ENCODE data around the gene ZNF276. TPM values are rescaled to one million over a fixed set of nuclear protein-coding genes. Genes with fewer than 3 reads are reported as not detected.

ZNF276 gene
- total and polyA plus RNA-seq, 2 of the 8 experiments (the other 6 are each of a cell fraction or from before 2014, with no cell fraction given), result 6.4 to 9.3 TPM

DNA sequence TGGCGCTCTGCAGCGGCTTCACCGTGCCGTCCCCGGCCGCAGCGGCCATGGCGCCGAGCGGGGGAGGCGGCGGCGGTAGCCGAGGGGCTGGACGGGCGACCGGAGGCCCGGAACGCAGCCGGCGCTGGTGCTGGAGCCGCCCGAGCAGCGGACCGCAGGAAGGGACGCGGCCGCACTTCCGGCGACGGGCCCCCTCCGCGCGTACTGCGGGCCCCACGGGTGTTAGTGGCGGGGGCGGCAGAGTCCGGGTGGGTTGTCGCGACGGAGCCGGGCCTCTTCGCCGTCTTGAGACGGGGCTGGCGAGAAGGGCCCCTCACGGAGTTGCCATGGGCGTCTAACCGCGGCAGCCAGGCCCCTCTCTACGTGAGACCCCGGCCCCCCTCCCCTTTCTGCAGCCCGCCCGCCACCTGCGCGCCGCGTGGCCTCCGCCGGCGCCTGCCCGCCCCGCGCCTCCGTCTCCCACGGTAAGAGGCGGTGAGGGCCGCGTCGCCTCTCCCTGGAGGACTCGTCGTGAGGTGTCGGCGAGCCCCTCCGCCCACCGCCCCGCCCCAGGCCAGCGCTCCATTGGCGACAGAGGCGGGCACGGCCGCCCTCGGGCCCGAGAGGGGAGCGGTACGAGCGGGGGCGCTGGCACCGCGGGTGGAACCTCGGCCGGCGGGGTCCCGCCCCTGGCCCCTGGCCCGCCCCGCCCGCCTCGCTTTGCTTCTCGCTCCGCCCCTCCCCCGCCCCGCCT lies at the start of gene ZNF276, which contains the start of gene VPS9D1 (continued):
- TF ChIP-seq GABPA (IDR thresholded peaks at IDR 0.05; ENCODE audit: borderline replicate concordance, insufficient read depth, low read length), result peak; percentile 99
- TF ChIP-seq CBX8 (IDR thresholded peaks at IDR 0.05; ENCODE audit: borderline replicate concordance, low read depth, low read length), result no peak
- TF ChIP-seq, protein P1, sequence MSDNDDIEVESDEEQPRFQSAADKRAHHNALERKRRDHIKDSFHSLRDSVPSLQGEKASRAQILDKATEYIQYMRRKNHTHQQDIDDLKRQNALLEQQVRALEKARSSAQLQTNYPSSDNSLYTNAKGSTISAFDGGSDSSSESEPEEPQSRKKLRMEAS (IDR thresholded peaks at IDR 0.05), result peak; percentile 76
- TF ChIP-seq TAF1 (IDR thresholded peaks at IDR 0.05; ENCODE audit: low read depth, low read length), result peak; percentile 71
- peak; percentile 89 for TF ChIP-seq BACH1 (IDR thresholded peaks at IDR 0.05; ENCODE audit: low read length)
- peak; percentile 94 for TF ChIP-seq RBBP5 (IDR thresholded peaks at IDR 0.05; ENCODE audit: borderline replicate concordance, low read depth, low read length)
- peak; percentile 78 for TF ChIP-seq YY1 (IDR thresholded peaks at IDR 0.05; ENCODE audit: low read depth, low read length)
- TF ChIP-seq SIN3A (conservative IDR thresholded peaks at IDR 0.05 in 1 of 2, IDR thresholded peaks at IDR 0.05 in 1 of 2; ENCODE audit: low read depth in 1 of 2, low read length in 2 of 2), result peak; percentile 30 to 69; a peak in 2 of 4 replicates
- TF ChIP-seq BCL11A (IDR thresholded peaks at IDR 0.05; ENCODE audit: low read depth in 2 of 2, low read length in 2 of 2), result no peak
- peak; percentile 67; the same call in 1 of the 2 replicates for TF ChIP-seq SP4 (IDR thresholded peaks at IDR 0.05; ENCODE audit: low read length)
- TF ChIP-seq SIX5 (IDR thresholded peaks at IDR 0.05; ENCODE audit: low read depth, low read length), result peak; percentile 21; the same call in 1 of the 2 replicates
- TF ChIP-seq TBP (IDR thresholded peaks at IDR 0.05; ENCODE audit: low read depth, low read length), result peak; percentile 19; the same call in 1 of the 2 replicates
- peak; percentile 52 for TF ChIP-seq TAF7 (optimal IDR thresholded peaks at IDR 0.05; ENCODE audit: borderline replicate concordance, low read depth, low read length)
- no peak; the same call in 1 of the 2 replicates for TF ChIP-seq CEBPB (IDR thresholded peaks at IDR 0.05; ENCODE audit: low read depth, low read length)
- TF ChIP-seq PHF8 (conservative IDR thresholded peaks at IDR 0.05; ENCODE audit: low read depth, low read length), result peak; percentile 53
- TF ChIP-seq ASH2L (IDR thresholded peaks at IDR 0.05; ENCODE audit: low read length), result peak; percentile 90
- peak; percentile 13 for TF ChIP-seq CREB1 (IDR thresholded peaks at IDR 0.05)
- TF ChIP-seq SRF (IDR thresholded peaks at IDR 0.05; ENCODE audit: low read depth, low read length), result peak; percentile 52; the same call in 1 of the 2 replicates
- TF ChIP-seq BRCA1 (IDR thresholded peaks at IDR 0.05; ENCODE audit: low read depth, low read length), result no peak
- no peak for TF ChIP-seq MAFK (IDR thresholded peaks at IDR 0.05; ENCODE audit: low read depth, low read length)

Data from H1 (cell line).